HEK293T (cell line): ENCODE measurements around the gene ARHGEF26.
A peak's percentile ranks its signal among the peaks of the same experiment; 100 is the strongest.

Experiments used
- CTCF ChIA-PET: fragments of 350-600 bp; formaldehyde crosslinking; extraction: SDS; loops from one replicate; lab custom pipeline; 2021; ENCODE audit warnings: antibody characterized with exemption, inconsistent platforms; lab: Yijun Ruan, JAX
- POLR2A ChIA-PET: fragments of 350-600 bp; formaldehyde crosslinking; extraction: SDS; loops from one replicate; lab custom pipeline; 2020; ENCODE audit warnings: antibody characterized with exemption, inconsistent platforms; lab: Yijun Ruan, JAX
- DNase-seq: peaks from one replicate; pipeline ENCODE4 v3.0.0; 2012; ENCODE audit warnings: mixed read lengths; ENCODE audit errors: extremely low spot score
- ARNT ChIP-seq: fragments of 450-650 bp; IDR thresholded peaks from 2 replicates; pipeline ENCODE4 v1.6.1; 2017; ENCODE audit warnings: mild to moderate bottlenecking
- BHLHE40 ChIP-seq: fragments of 450-650 bp; IDR thresholded peaks from 2 replicates; pipeline ENCODE4 v1.6.1; 2016; ENCODE audit warnings: mild to moderate bottlenecking, moderate library complexity, borderline replicate concordance
- CTBP1 ChIP-seq: fragments of 450-650 bp; IDR thresholded peaks from 2 replicates; pipeline ENCODE4 v1.6.1; 2016; ENCODE audit warnings: borderline replicate concordance
- ELF4 ChIP-seq: fragments of 450-650 bp; IDR thresholded peaks from 2 replicates; pipeline ENCODE4 v1.6.1; 2017; ENCODE audit warnings: antibody characterized with exemption
- FOXA1 ChIP-seq: fragments of 450-650 bp; IDR thresholded peaks from 2 replicates; pipeline ENCODE4 v1.6.1; 2016; ENCODE audit warnings: mild to moderate bottlenecking
- FOXK2 ChIP-seq: fragments of 450-650 bp; IDR thresholded peaks from 2 replicates; pipeline ENCODE4 v1.6.1; 2016; ENCODE audit warnings: mild to moderate bottlenecking
- FOXM1 ChIP-seq: fragments of 450-650 bp; IDR thresholded peaks from 2 replicates; pipeline ENCODE4 v1.6.1; 2017; ENCODE audit warnings: mild to moderate bottlenecking, borderline replicate concordance
- HDGF ChIP-seq: fragments of 450-650 bp; IDR thresholded peaks from 2 replicates; pipeline ENCODE4 v1.6.1; 2017; ENCODE audit warnings: antibody characterized with exemption, borderline replicate concordance
- L3MBTL2 ChIP-seq: fragments of 450-650 bp; conservative IDR thresholded peaks from 2 replicates; pipeline ENCODE4 v1.6.1; 2016; ENCODE audit warnings: mild to moderate bottlenecking
- LEF1 ChIP-seq: fragments of 450-650 bp; IDR thresholded peaks from 2 replicates; pipeline ENCODE4 v1.6.1; 2017; ENCODE audit warnings: mild to moderate bottlenecking, borderline replicate concordance
- NFRKB ChIP-seq: fragments of 450-650 bp; IDR thresholded peaks from 2 replicates; pipeline ENCODE4 v1.6.1; 2016; ENCODE audit warnings: mild to moderate bottlenecking, moderate library complexity
- PKNOX1 ChIP-seq: fragments of 450-650 bp; IDR thresholded peaks from 2 replicates; pipeline ENCODE4 v1.6.1; 2016
- SP1 ChIP-seq: fragments of 450-650 bp; IDR thresholded peaks from 2 replicates; pipeline ENCODE4 v1.6.1; 2017
- SUZ12 ChIP-seq: fragments of 450-650 bp; IDR thresholded peaks from 2 replicates; pipeline ENCODE4 v1.6.1; 2016; ENCODE audit warnings: mild to moderate bottlenecking
- TARDBP ChIP-seq: fragments of 450-650 bp; IDR thresholded peaks from 2 replicates; pipeline ENCODE4 v1.6.1; 2016
- ZNF384 ChIP-seq: fragments of 450-650 bp; IDR thresholded peaks from 2 replicates; pipeline ENCODE4 v1.6.1; 2016

Gene ARHGEF26

GRCh38 chr3:154121701-154122551, 736 bp downstream of the ARHGEF26 start:
- DNase-seq = peak; percentile 46
- TF ChIP-seq L3MBTL2 (peak; percentile 84; the same call in 1 of the 2 replicates), ZNF384 (no peak)
- POLR2A ChIA-PET = interaction anchor here (1.2 kb wide), 1 partner anchor 11 kb away, joined by 3 read pairs; no protein-coding TSS in a partner anchor
- CTCF ChIA-PET = no interaction called here

- CTCF ChIA-PET = interaction anchor here (1.3 kb wide), 1 partner anchor 131 kb away, joined by 3 read pairs; no protein-coding TSS in a partner anchor
- DNase-seq = no peak
- no peak for TF ChIP-seq BHLHE40
- no peak for TF ChIP-seq FOXM1
- TF ChIP-seq TARDBP = no peak
- TF ChIP-seq NFRKB = no peak
- TF ChIP-seq PKNOX1 = no peak
- no peak for TF ChIP-seq ARNT
- no peak for TF ChIP-seq SP1
- TF ChIP-seq L3MBTL2 = no peak
- TF ChIP-seq LEF1 = no peak
- no peak for TF ChIP-seq ELF4
- TF ChIP-seq CTBP1 = no peak
- TF ChIP-seq FOXA1 = no peak
- TF ChIP-seq FOXK2 = no peak
- no peak for TF ChIP-seq ZNF384
- no peak for TF ChIP-seq HDGF
- TF ChIP-seq SUZ12 = no peak
- POLR2A ChIA-PET = interaction anchor here (1.1 kb wide), 1 partner anchor 10 kb away, joined by 3 read pairs; no protein-coding TSS in a partner anchor
Measured at GRCh38 chr3:154122552-154122911, 1.3 kb downstream of the ARHGEF26 start.

- ChIA-PET POLR2A (interaction anchor here (1.1 kb wide), 1 partner anchor 9 kb away, joined by 3 read pairs; no protein-coding TSS in a partner anchor), CTCF (interaction anchor here (1.3 kb wide), 1 partner anchor 130 kb away, joined by 3 read pairs; no protein-coding TSS in a partner anchor)
- TF ChIP-seq SP1 (no peak), BHLHE40 (no peak), FOXM1 (no peak), FOXA1 (no peak), ZNF384 (no peak), TARDBP (no peak), CTBP1 (no peak), HDGF (no peak), L3MBTL2 (no peak), PKNOX1 (no peak)
- peak; percentile 25 for DNase-seq
Measured at GRCh38 chr3:154122912-154123559, 1.8 kb downstream of the ARHGEF26 start.

- DNase-seq = no peak
- ChIA-PET CTCF (interaction anchor here (1.3 kb wide), 1 partner anchor 130 kb away, joined by 3 read pairs; no protein-coding TSS in a partner anchor), POLR2A (no interaction called here)
- no peak for TF ChIP-seq PKNOX1
- TF ChIP-seq CTBP1 = no peak
- no peak for TF ChIP-seq ZNF384
- TF ChIP-seq TARDBP = no peak
- no peak for TF ChIP-seq FOXM1
Measured at GRCh38 chr3:154123906-154124305, 2.7 kb downstream of the ARHGEF26 start.

GRCh38 chr3:154125378-154126030, 4.3 kb downstream of the ARHGEF26 start:
- DNase-seq = no peak
- CTCF ChIA-PET = interaction anchor here (0.6 kb wide), 1 partner anchor 964 kb away, joined by 3 read pairs; no protein-coding TSS in a partner anchor
- POLR2A ChIA-PET = no interaction called here
- TF ChIP-seq FOXM1 = no peak
- TF ChIP-seq BHLHE40 = no peak
- no peak for TF ChIP-seq HDGF
- TF ChIP-seq ZNF384 = no peak
- no peak for TF ChIP-seq SUZ12
- no peak for TF ChIP-seq LEF1
- TF ChIP-seq FOXK2 = no peak
- TF ChIP-seq L3MBTL2 = no peak
- no peak for TF ChIP-seq CTBP1
- no peak for TF ChIP-seq NFRKB
- no peak for TF ChIP-seq TARDBP
- no peak for TF ChIP-seq FOXA1
- TF ChIP-seq SP1 = no peak
- TF ChIP-seq PKNOX1 = no peak
